Endodermal cell (in vitro differentiated cells): ENCODE data around the gene CELA1. TPM values are rescaled to one million over a fixed set of nuclear protein-coding genes. Genes with fewer than 3 reads are reported as not detected.

ENCODE experiments used
- DNase-seq: peaks from one replicate; pipeline ENCODE4 v3.0.0-alpha.2; 2017
- H3K27ac ChIP-seq: 2 replicates; pipeline ENCODE4 v1.5.1; 2013; ENCODE audit warnings: mild to moderate bottlenecking, low read depth, low read length, moderate library complexity
- H3K27me3 ChIP-seq: 2 replicates; pipeline ENCODE4 v1.6.1; 2013; ENCODE audit warnings: mild to moderate bottlenecking, low read length, moderate library complexity; ENCODE audit not compliant: insufficient read depth, control insufficient read depth, poor library complexity, severe bottlenecking
- H3K36me3 ChIP-seq: 2 replicates; pipeline ENCODE4 v1.7.0; 2013; ENCODE audit warnings: mild to moderate bottlenecking, low read length, moderate library complexity; ENCODE audit not compliant: control insufficient read depth, insufficient read depth
- H3K4me1 ChIP-seq: one replicate; pipeline ENCODE4 v1.7.0; 2013; ENCODE audit warnings: low read length; ENCODE audit not compliant: control insufficient read depth, insufficient read depth
- H3K4me3 ChIP-seq: 2 replicates; pipeline ENCODE4 v1.5.1; 2013; ENCODE audit warnings: mild to moderate bottlenecking, low read length, moderate library complexity
- H3K9ac ChIP-seq: 2 replicates; pipeline ENCODE4 v1.6.1; 2013; ENCODE audit warnings: mild to moderate bottlenecking, low read length, moderate library complexity; ENCODE audit not compliant: poor library complexity, severe bottlenecking; ENCODE audit errors: extremely low read depth
- H3K9me3 ChIP-seq: 2 replicates; pipeline ENCODE4 v1.6.1; 2013; ENCODE audit warnings: mild to moderate bottlenecking, low read length, moderate library complexity; ENCODE audit not compliant: control insufficient read depth
- H3K27ac Mint-ChIP-seq: 2 replicates; pipeline ENCODE4 v1.8.0; 2020; ENCODE audit warnings: mixed read lengths
- H3K27me3 Mint-ChIP-seq: 2 replicates; pipeline ENCODE4 v1.8.0; 2021; ENCODE audit warnings: mild to moderate bottlenecking, mixed read lengths; ENCODE audit not compliant: insufficient read depth
- H3K36me3 Mint-ChIP-seq: 2 replicates; pipeline ENCODE4 v1.8.0; 2020; ENCODE audit warnings: low read depth, mixed read lengths
- H3K4me1 Mint-ChIP-seq: 2 replicates; pipeline ENCODE4 v1.8.0; 2020; ENCODE audit warnings: mixed read lengths
- H3K4me3 Mint-ChIP-seq: 2 replicates; pipeline ENCODE4 v1.8.0; 2020; ENCODE audit warnings: mild to moderate bottlenecking, moderate library complexity, mixed read lengths
- H3K9me3 Mint-ChIP-seq: 2 replicates; pipeline ENCODE4 v1.8.0; 2020; ENCODE audit warnings: mild to moderate bottlenecking, mixed read lengths
- WGBS, 2 experiments: methylation state at CpG; one replicate each; pipeline versions ENCODE4 v1.1.5 to v1.1.7; 2013; ENCODE audit warnings: missing lambda C conversion rate in 2 of 2, mixed read lengths in 1 of 2; ENCODE audit not compliant: insufficient coverage in 1 of 2, insufficient read length in 1 of 2; 5-methylcytosine and 5-hydroxymethylcytosine counted together
- total RNA-seq, 2 donors: library from RNA; stranded (reverse); fragmentation: NEBNext Ultra II Directional in 1 of 2; extraction: Animal tissue kit (Norgen Biotek cat#: 25700) in 1 of 2; gene quantifications; 2 replicates in 1 of 2; 3 replicates in 1 of 2; pipeline ENCODE4 v1.2.1, GENCODE V29; 2021
- TF ChIP-seq, protein P1 (sequence below): fragments of 200-600 bp; sonication (generic); conservative IDR thresholded peaks from 2 replicates; pipeline ENCODE4 v1.5.0; 2021; ENCODE audit warnings: antibody characterized with exemption, mild to moderate bottlenecking

The CELA1 gene
- total RNA-seq, 2 donors from 2014 or later: not detected

DNA sequence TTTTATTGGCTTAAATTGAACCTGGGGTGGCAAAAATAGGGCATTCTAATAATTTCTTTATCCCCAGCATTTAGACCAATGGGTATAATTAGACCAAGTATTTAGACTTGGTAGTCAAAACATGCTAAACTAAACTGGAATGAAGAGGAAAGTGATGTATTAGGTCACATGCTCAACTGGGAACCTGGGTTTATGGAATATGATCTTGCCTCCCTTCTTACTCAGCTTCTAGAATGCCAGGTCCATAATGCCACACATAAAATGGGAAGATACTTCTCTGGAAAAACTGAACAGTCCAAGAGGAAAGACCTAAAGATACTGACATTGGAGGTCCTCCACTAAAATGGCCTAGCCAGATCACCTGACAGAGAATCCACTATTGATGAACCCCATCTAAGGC lies 16.3 kb downstream of the CELA1 start:
- H3K4me3 Mint-ChIP-seq: no peak overlapping the region

DNA sequence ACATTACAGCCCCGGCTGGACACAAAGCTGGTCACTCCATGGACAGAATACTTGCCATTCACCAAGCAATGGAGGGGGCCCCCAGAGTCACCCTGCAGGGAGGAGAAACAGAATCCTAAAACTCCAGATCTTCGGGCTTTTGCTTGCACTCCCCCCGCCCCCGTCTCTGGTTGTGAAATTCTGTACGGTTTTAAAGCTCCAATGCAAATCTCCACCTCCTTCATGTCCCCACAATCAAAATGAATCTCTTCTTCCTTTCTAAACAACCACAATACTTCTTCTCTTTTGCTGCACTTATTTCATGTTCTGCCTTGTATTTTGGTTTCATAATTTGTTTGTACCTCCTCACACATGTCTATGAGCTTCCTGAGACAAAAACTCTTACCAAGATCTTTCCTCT lies 16.7 kb downstream of the CELA1 start:
- H3K4me1 Mint-ChIP-seq: peaks cover 12% of the 10 kb centered on the region
- WGBS, 2 experiments: 93 to 96% methylated on average over 5 of the region's 5 CpGs

More for the DNA sequence above, 16.3 kb downstream of the CELA1 start:
- Mint-ChIP-seq H3K27ac (no peak overlapping the region), H3K27me3 (no peaks in the 10 kb centered on the region), H3K9me3 (no peaks in the 10 kb centered on the region), H3K36me3 (no peaks in the 10 kb centered on the region), H3K4me1 (peaks cover 12% of the 10 kb centered on the region)
- Histone ChIP-seq H3K9me3 (no peaks in the 10 kb centered on the region), H3K27me3 (no peaks in the 10 kb centered on the region), H3K9ac (no peak overlapping the region), H3K27ac (no peak overlapping the region), H3K36me3 (no peaks in the 10 kb centered on the region), H3K4me3 (no peak overlapping the region), H3K4me1 (no peaks in the 10 kb centered on the region)
- no peak for DNase-seq
- TF ChIP-seq, protein P1, sequence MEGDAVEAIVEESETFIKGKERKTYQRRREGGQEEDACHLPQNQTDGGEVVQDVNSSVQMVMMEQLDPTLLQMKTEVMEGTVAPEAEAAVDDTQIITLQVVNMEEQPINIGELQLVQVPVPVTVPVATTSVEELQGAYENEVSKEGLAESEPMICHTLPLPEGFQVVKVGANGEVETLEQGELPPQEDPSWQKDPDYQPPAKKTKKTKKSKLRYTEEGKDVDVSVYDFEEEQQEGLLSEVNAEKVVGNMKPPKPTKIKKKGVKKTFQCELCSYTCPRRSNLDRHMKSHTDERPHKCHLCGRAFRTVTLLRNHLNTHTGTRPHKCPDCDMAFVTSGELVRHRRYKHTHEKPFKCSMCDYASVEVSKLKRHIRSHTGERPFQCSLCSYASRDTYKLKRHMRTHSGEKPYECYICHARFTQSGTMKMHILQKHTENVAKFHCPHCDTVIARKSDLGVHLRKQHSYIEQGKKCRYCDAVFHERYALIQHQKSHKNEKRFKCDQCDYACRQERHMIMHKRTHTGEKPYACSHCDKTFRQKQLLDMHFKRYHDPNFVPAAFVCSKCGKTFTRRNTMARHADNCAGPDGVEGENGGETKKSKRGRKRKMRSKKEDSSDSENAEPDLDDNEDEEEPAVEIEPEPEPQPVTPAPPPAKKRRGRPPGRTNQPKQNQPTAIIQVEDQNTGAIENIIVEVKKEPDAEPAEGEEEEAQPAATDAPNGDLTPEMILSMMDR: no peak

DNA sequence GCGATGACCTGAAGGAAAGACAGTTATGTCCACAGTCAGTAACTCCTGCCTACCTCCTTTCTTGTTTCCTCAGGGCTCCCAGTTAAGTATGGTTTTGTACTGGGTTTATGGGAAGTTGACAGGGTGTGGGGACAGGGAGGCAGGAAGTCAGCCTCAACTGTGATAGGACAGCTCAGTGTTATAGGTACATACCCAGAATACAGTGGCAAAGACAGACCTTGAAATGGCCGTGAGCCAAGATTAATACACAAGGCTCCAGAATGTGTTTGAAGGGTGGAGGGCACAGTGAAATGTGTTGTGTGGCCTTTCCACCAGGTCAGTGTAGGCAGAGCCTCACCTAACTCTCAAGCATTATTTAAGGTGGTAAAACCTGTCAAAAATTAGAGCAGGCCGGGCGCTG lies 17.9 kb downstream of the CELA1 start:
- no peaks in the 10 kb centered on the region for H3K4me1 ChIP-seq
- Mint-ChIP-seq H3K9me3 (no peaks in the 10 kb centered on the region), H3K27me3 (no peaks in the 10 kb centered on the region), H3K4me1 (peaks cover 9% of the 10 kb centered on the region), H3K4me3 (no peak overlapping the region), H3K36me3 (no peaks in the 10 kb centered on the region), H3K27ac (no peak overlapping the region)
- no peak for DNase-seq
- TF ChIP-seq, protein P1: no peak
- H3K27me3 ChIP-seq: no peaks in the 10 kb centered on the region
- H3K9ac ChIP-seq: no peak overlapping the region
- H3K27ac ChIP-seq: no peak overlapping the region
- no peak overlapping the region for H3K4me3 ChIP-seq
- H3K9me3 ChIP-seq: no peaks in the 10 kb centered on the region
- no peaks in the 10 kb centered on the region for H3K36me3 ChIP-seq
- 91 to 97% methylated on average over 4 of the region's 4 CpGs for WGBS, 2 experiments

More for the DNA sequence above, 16.7 kb downstream of the CELA1 start:
- no peak for DNase-seq
- no peak overlapping the region for H3K9ac ChIP-seq
- Mint-ChIP-seq H3K27ac (no peak overlapping the region), H3K4me3 (no peak overlapping the region), H3K36me3 (no peaks in the 10 kb centered on the region), H3K27me3 (no peaks in the 10 kb centered on the region), H3K9me3 (no peaks in the 10 kb centered on the region)
- H3K9me3 ChIP-seq: no peaks in the 10 kb centered on the region
- no peak overlapping the region for H3K4me3 ChIP-seq
- no peaks in the 10 kb centered on the region for H3K36me3 ChIP-seq
- no peaks in the 10 kb centered on the region for H3K4me1 ChIP-seq
- TF ChIP-seq, protein P1: no peak
- H3K27ac ChIP-seq: no peak overlapping the region
- H3K27me3 ChIP-seq: no peaks in the 10 kb centered on the region
